ENCODE results near the gene AKAP6.

AKAP6 gene

DNA sequence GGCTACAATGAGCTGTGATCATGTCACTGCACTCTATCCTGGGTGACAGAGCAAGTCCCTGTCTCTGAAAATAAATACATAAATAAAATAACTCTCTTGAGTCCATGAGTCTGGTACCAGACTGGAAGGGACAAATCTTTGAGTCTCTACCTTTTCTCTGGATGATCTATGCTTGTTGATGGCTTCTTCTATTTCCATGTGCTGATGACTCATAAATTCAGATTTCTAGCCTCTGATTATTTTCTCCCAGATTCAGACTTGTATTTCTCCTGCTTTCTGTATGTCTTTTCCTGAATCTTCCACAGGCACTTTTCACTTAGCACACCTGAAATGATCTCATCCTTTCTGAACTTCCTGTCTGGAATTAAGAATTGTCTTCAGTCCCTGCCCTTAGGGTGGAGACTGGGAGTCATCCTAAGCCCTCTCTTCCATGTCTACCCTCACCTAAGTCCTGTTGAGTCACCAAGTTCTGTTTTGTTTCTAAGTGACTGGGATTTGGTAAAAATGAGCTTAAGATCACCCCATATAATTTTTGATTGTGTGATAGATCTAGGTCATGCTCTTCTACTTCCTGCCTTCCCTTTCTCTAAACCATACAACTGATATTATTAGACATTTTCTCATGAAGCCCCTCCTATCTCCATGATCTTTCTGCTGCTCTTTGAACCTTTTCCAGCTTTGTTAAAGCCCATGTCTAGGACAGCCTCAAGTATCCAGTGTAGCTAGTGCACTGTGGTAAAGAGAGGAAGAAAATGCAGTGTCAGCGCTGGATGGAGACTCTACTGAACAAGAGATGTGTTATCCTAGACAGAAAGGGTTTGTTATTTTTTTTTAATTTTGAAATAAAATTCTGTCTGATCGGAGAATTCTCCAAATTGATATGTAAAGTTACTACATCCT is 13.1 kb downstream of the AKAP6 start:
- TF ChIP-seq, protein P1, sequence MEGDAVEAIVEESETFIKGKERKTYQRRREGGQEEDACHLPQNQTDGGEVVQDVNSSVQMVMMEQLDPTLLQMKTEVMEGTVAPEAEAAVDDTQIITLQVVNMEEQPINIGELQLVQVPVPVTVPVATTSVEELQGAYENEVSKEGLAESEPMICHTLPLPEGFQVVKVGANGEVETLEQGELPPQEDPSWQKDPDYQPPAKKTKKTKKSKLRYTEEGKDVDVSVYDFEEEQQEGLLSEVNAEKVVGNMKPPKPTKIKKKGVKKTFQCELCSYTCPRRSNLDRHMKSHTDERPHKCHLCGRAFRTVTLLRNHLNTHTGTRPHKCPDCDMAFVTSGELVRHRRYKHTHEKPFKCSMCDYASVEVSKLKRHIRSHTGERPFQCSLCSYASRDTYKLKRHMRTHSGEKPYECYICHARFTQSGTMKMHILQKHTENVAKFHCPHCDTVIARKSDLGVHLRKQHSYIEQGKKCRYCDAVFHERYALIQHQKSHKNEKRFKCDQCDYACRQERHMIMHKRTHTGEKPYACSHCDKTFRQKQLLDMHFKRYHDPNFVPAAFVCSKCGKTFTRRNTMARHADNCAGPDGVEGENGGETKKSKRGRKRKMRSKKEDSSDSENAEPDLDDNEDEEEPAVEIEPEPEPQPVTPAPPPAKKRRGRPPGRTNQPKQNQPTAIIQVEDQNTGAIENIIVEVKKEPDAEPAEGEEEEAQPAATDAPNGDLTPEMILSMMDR (IDR thresholded peaks at IDR 0.05; ENCODE audit: borderline replicate concordance, insufficient read depth, low read depth, low read length): no peak
- H3K4me3 ChIP-seq (ENCODE audit: low read depth, low read length): no peak overlapping the region

DNA sequence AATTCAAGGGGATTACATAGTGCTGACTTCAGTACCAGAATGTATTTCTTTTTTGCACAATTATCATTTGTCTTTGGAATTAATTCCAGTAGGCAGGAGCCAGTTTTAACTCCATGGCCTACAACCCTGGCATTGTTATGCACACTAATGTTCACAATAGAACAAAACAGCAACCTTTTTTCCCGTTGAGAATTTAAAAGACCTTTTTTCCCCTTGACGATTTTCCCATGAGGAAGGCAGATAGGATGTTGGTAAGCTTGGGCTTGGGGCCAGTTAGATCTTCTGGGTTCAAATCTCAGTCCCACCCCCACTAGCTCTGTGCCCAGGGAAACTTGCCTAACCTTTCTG is 13.7 kb downstream of the AKAP6 start:
- TF ChIP-seq, protein P1 (IDR thresholded peaks at IDR 0.05; ENCODE audit: borderline replicate concordance, insufficient read depth, low read depth, low read length): no peak
- no peak overlapping the region for H3K4me3 ChIP-seq (ENCODE audit: low read depth, low read length)

DNA sequence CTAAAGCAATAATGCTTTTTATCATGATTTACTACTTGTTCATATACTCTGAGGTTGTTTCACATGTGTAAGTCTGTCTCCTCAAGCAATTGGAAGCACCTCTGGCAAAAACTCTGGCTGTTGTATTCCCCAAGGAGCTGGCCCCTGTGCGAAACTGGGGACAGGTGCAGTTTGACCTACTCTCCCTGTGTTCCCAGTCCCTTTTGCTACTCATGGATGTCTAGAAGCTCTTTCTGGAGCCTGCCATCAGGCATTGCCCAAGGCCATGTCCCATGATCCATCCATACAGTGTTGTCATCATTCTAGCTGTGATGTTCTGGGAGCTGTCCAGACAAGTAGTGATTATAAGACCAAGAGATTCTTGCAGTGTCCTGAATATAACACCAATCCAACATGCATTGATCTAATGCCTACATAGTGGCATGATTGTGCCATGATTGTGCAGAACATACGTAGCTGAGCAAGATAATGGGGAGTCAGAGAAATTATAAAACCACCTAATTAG is 14.9 kb downstream of the AKAP6 start:
- TF ChIP-seq, protein P1 (IDR thresholded peaks at IDR 0.05; ENCODE audit: borderline replicate concordance, insufficient read depth, low read depth, low read length): no peak
- no peak overlapping the region for H3K4me3 ChIP-seq (ENCODE audit: low read depth, low read length)

DNA sequence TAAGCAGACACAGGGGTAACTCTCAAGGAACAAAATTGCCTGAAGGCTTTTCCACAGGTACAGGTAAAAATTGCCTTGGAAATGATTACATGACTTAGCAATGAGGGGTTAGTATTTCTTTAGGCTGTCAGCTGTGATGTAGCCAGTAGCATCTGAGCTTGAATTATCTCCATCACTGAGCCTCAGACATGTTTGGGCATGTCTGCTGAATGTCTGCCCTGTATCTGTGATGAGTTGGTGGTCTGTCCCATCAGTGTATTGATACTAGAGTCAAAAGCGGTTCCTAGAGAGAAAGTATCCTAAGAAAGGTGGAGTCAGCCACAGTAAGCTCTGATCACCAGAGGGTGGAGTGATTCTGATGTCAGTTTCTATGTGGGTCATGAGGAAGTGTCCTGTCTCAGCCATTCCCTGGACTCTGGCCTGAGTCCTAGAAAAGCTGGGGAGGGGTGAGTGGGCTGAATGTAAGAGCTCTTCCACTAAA is 16.3 kb downstream of the AKAP6 start:
- TF ChIP-seq, protein P1 (IDR thresholded peaks at IDR 0.05; ENCODE audit: borderline replicate concordance, insufficient read depth, low read depth, low read length): no peak
- no peak overlapping the region for H3K4me3 ChIP-seq (ENCODE audit: low read depth, low read length)

DNA sequence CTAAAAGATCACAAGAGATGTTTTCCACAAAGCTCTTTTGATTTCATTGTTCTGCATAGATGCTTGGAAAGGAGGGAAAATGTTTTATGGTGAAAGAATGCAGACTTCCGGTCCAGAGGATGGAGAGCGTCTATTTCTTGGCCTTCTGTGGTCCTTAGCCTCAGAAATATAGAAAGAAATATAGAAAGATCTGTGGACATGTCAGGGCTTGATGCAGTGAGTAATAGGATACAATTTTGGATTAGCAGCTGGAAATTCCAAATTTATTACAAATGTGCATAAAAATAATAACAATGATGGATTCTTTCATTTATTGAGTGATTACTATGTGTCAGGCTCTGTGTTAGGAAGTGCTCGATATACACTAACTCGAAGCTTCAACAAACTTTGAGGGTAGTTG is 20.2 kb downstream of the AKAP6 start:
- TF ChIP-seq, protein P1 (IDR thresholded peaks at IDR 0.05; ENCODE audit: borderline replicate concordance, insufficient read depth, low read depth, low read length): no peak
- H3K4me3 ChIP-seq (ENCODE audit: low read depth, low read length): no peak overlapping the region

DNA sequence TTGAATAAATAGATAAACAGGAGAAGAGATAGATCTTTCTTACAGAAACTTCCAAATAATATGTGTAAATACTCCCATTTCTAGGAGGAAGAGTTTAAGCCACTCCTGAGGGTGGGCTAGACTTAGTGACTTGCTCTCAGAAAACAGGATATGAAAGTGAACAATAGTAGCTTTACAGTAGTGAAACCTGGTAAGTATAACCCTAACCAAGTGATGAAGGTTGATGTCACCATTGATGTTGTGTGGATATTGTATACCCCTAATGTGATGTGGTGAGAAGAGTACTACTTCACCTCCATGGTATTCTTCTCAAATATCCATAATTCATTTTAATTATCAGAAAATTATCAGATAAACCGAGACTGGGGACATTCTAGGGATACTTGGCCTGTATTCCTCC is 20.9 kb downstream of the AKAP6 start:
- TF ChIP-seq, protein P1 (IDR thresholded peaks at IDR 0.05; ENCODE audit: borderline replicate concordance, insufficient read depth, low read depth, low read length): no peak

DNA sequence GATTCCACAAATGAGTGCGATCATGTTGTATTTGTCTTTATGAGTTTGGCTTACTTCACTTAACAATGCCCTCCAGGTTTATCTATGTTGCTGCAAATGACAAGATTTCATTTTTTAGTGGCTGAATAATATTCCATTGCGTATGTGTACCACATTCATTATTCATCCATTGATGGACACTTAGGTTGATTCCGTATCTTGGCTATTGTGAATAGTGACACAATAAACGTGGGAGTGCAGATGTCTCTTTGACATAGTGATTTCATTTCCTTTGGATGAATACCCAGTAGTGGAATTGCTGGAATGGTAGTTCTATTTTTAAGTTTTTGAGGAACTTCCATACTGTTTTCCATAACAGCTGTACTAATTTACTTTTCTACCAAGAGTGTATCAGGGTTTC is 23.5 kb downstream of the AKAP6 start:
- TF ChIP-seq, protein P1 (IDR thresholded peaks at IDR 0.05; ENCODE audit: borderline replicate concordance, insufficient read depth, low read depth, low read length): no peak

More for the DNA sequence above, 20.9 kb downstream of the AKAP6 start:
- no peak overlapping the region for H3K4me3 ChIP-seq (ENCODE audit: low read depth, low read length)

More for the DNA sequence above, 23.5 kb downstream of the AKAP6 start:
- no peak overlapping the region for H3K4me3 ChIP-seq (ENCODE audit: low read depth, low read length)

Data from GM12875 (cell line).